Body of pancreas (tissue), 4 donors: ENCODE measurements around the gene RNF130.

ENCODE experiments used
- CTCF ChIP-seq, 7 experiments: fragments of 450-650 bp in 4 of 7; fragments of 200-600 bp in 3 of 7; sonication (generic) in 3 of 7; IDR thresholded peaks; one replicate each; pipeline ENCODE4 v1.5.1; 2016 to 2019; ENCODE audit warnings: antibody characterized with exemption in 7 of 7
- POLR2A ChIP-seq, 3 donors: fragments of 450-650 bp; IDR thresholded peaks; one replicate each; pipeline ENCODE4 v1.6.1; 2016; ENCODE audit warnings: antibody characterized with exemption in 3 of 3, mild to moderate bottlenecking in 2 of 3

GRCh38 chr5:180083529-180084060, 12.0 kb upstream of the RNF130 start:
- no peak for TF ChIP-seq CTCF (IDR thresholded peaks at IDR 0.05)
- TF ChIP-seq POLR2A (IDR thresholded peaks at IDR 0.05) = no peak
